Lower leg skin (tissue), 4 donors: ENCODE results near the gene SSUH2. TPM values are rescaled to one million over a fixed set of nuclear protein-coding genes. Genes with fewer than 3 reads are reported as not detected.
A peak's percentile ranks its signal among the peaks of the same experiment; 100 is the strongest.
"Not testable (repeated sequence)": the region's sequence is repeated elsewhere in the genome, so short reads cannot be mapped to it uniquely, and the experiment has no call there.

Experiments used
- DNase-seq, 2 donors: peaks; one replicate each; pipeline ENCODE4 v3.0.0-alpha.2; 2019; ENCODE audit warnings: low spot score in 2 of 2
- H3K4me3 ChIP-seq: fragments of 200-600 bp; sonication (generic); 2 replicates; pipeline ENCODE4 v1.5.1; 2017; ENCODE audit warnings: mild to moderate bottlenecking, low read depth; ENCODE audit not compliant: poor library complexity, severe bottlenecking
- POLR2A ChIP-seq, 2 donors: fragments of 450-650 bp; IDR thresholded peaks; one replicate each; pipeline ENCODE4 v1.6.1; 2016 to 2017; ENCODE audit warnings: antibody characterized with exemption in 2 of 2, mild to moderate bottlenecking in 1 of 2, moderate library complexity in 1 of 2
- WGBS, 2 donors: methylation state at CpG; one replicate each; pipeline ENCODE4 v1.1.5; 2018; 5-methylcytosine and 5-hydroxymethylcytosine counted together
- intact Hi-C: fragments of 100-400 bp; cut with DNase I; formaldehyde crosslinking; loops from one replicate; pipeline ENCODE4 v1.15.0; 2023; ENCODE audit warnings: low total_unique reads
- total RNA-seq, 4 donors: library from RNA; depleted of rRNA; stranded (reverse); fragments of >200 nt; gene quantifications; one replicate each; pipeline ENCODE4 v1.1.0, GENCODE V29; 2016
- TF ChIP-seq, protein P1 (sequence below), 3 donors: fragments of 450-650 bp; IDR thresholded peaks; one replicate each; pipeline ENCODE4 v1.5.1; 2016; ENCODE audit warnings: antibody characterized with exemption in 3 of 3, mild to moderate bottlenecking in 3 of 3, moderate library complexity in 2 of 3

Gene SSUH2
- total RNA-seq, 4 donors from 2014 or later = 0.52 to 0.76 TPM; not detected in 2

DNA sequence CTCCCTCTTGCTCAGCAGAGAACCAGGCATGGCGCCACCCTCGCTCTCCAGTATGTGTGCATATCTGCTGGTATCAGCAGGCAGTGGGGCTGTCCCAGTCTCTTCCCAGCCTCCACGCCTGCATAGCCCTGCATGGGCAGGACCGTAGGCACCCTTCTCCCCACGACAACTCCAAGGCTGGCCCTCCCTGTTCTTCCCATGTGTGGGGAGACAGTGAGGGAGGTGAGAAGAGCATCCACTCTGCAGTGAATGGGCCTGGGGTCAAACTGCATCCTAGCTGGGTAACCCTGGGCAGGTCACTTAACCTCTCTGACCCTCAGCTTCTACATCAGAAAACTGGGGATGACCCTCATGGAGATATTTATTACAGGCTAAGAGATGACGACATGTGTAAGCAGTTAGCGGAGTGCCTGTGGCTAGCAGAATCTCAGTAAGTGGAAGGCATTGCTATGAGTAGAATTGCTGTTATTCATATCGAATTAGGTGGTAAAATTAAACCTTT is 13.3 kb upstream of the SSUH2 start:
- no peak for DNase-seq
- H3K4me3 ChIP-seq = no peak overlapping the region
- intact Hi-C loops = no loop called here
- TF ChIP-seq POLR2A (IDR thresholded peaks at IDR 0.05) = no peak
- TF ChIP-seq, protein P1, sequence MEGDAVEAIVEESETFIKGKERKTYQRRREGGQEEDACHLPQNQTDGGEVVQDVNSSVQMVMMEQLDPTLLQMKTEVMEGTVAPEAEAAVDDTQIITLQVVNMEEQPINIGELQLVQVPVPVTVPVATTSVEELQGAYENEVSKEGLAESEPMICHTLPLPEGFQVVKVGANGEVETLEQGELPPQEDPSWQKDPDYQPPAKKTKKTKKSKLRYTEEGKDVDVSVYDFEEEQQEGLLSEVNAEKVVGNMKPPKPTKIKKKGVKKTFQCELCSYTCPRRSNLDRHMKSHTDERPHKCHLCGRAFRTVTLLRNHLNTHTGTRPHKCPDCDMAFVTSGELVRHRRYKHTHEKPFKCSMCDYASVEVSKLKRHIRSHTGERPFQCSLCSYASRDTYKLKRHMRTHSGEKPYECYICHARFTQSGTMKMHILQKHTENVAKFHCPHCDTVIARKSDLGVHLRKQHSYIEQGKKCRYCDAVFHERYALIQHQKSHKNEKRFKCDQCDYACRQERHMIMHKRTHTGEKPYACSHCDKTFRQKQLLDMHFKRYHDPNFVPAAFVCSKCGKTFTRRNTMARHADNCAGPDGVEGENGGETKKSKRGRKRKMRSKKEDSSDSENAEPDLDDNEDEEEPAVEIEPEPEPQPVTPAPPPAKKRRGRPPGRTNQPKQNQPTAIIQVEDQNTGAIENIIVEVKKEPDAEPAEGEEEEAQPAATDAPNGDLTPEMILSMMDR (IDR thresholded peaks at IDR 0.05) = no peak
- WGBS, 2 donors = 69% methylated on average over 8 of the region's 8 CpGs

DNA sequence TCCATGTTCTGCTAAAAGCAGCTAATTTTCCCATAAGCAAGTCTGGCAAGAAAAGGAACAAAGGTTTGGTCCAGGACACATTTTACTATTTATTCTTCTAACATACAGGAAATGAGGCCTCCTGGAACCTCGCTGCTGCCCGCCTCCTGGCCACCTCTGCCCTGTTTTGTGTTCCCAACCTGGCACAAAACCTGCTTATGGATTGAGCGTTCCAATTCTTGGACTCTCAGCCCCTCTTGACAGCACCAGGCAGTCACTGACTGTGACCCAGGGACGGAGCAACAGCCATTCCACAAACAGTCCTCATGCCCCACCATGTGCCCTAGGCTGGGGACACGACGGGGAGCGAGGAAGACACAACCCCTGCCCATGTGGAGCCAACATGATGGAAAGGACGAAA is 11.6 kb upstream of the SSUH2 start:
- no peak overlapping the region for H3K4me3 ChIP-seq
- TF ChIP-seq, protein P1 (IDR thresholded peaks at IDR 0.05) = no peak
- TF ChIP-seq POLR2A (IDR thresholded peaks at IDR 0.05) = no peak
- intact Hi-C loops = no loop called here
- whole genome bisulfite sequencing, 2 donors = 84 to 85% methylated on average over 8 of the region's 8 CpGs
- no peak for DNase-seq

DNA sequence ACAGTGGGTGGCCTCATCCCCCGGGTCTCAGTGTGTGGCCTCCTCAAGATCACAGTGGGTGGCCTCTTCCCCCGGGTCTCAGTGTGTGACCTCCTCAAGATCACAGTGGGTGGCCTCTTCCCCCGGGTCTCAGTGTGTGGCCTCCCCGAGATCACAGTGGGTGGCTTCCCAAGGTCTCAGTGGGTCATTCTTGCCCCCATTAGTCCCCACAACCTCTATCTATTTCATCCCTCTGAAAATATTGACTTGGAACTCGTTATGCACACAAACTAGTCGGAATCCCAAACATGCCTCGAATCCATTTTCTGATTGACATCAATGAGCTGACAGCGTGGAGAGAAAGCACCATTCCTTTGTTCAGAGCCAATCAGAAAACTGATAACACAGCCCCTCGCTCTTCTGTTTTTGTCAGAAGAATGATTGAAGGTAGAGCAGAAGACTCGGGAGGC is 10.8 kb upstream of the SSUH2 start:
- no peak overlapping the region for H3K4me3 ChIP-seq
- TF ChIP-seq, protein P1 (IDR thresholded peaks at IDR 0.05) = no peak
- no peak for TF ChIP-seq POLR2A (IDR thresholded peaks at IDR 0.05)
- no peak for DNase-seq
- 87 to 91% methylated on average over 10 of the region's 10 CpGs for WGBS, 2 donors
- intact Hi-C loops = no loop called here

DNA sequence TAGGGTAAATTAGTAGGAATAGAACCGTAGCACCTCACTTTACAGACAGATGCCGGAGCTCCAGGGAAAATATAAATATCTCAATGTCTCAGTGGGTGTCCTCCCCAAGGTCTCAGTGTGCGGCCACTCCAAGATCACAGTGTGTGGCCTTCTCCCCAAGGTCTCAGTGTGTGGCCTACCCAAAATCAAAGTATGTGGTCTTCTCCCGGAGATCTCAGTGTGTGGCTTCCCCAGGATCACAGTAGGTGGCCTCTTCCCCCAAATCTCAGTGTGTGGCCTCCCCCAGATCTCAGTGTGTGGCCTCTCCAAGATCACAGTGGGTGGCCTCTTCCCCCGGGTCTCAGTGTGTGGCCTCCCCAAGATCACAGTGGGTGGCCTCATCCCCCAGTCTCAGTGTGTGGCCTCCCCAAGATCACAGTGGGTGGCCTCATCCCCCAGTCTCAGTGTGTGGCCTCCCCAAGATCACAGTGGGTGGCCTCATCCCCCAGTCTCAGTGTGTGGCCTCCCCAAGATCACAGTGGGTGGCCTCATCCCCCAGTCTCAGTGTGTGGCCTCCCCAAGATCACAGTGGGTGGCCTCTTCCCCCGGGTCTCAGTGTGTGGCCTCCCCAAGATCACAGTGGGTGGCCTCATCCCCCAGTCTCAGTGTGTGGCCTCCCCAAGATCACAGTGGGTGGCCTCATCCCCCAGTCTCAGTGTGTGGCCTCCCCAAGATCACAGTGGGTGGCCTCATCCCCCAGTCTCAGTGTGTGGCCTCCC is 10.2 kb upstream of the SSUH2 start:
- DNase-seq, intact Hi-C loops, H3K4me3 ChIP-seq: not testable (repeated sequence)
- WGBS, 2 donors = 94 to 98% methylated on average over 4 to 5 of the region's 6 CpGs

DNA sequence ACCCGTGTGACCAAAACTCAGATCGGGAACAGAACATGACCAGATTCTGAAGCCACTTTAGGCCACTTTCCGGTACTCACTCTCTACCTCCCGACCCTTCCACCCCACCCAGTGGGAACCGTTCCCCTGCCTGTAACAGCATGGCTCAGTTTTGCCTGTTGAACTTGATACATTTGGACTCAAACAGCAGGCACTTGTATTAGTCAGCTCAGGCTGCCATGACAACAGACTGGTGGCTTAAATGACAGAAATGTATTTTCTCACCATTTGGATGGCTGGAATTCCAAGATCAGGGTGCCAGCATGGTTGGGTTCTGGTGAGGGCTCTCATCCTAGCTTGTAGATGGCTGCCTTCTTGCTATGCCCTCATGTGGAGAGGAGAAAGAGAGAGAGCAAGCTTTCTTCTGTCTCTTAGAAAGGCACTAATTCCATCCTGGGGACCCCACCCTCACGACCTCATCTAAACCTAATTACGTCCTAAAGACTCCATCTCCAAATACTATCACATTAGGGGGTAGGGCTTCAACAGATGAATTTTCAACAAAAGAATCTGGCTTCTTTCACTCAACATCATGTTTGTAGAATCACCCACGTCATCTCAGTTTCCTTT is 9.3 kb upstream of the SSUH2 start:
- 91 to 93% methylated on average over 8 of the region's 8 CpGs for WGBS, 2 donors
- DNase-seq = no peak
- intact Hi-C loops = no loop called here
- TF ChIP-seq, protein P1 (IDR thresholded peaks at IDR 0.05) = peak in 1 of 3 donors; percentile 27
- no peak for TF ChIP-seq POLR2A (IDR thresholded peaks at IDR 0.05)
- H3K4me3 ChIP-seq = no peak overlapping the region

DNA sequence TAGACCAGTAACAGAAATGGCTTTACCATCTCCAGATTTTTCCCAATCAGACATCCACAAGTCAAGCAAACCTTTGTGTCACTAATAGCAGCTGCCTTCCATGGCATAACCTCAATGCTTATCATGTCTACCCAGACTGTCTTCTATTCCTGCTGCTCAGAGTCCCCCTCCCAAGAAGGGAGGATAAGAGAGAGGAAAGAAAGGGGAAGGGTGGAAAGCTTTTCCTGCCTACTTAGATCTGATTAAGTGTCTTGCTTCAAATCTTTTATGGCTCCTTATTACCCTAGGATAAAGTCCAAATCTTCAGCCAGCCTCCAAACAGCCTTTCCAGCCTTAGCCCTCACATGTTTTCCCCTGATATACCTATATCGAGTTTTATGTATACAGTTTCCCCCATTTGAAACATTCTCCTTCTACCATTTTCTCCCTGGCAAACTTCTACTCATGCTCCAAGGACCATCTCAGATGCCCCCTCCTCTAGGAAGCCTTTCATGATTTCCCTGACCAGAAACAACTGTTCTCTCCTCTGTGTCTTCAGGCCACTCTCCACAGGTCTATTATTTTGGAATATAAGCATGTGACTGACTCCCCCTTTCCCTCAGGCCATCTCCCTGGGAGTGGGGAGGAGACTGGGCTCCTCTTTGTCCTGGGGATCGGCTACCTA is 7.9 kb upstream of the SSUH2 start:
- intact Hi-C loops = no loop called here
- 70 to 74% methylated on average over 2 of the region's 2 CpGs for WGBS, 2 donors
- no peak for DNase-seq
- no peak overlapping the region for H3K4me3 ChIP-seq
- no peak for TF ChIP-seq POLR2A (IDR thresholded peaks at IDR 0.05)
- TF ChIP-seq, protein P1 (IDR thresholded peaks at IDR 0.05) = no peak
